Activated CD4-positive, alpha-beta T cell treated with anti-CD3 and anti-CD28 coated beads, Interleukin-2, amount 10 ng/mL, durations not matched to agents 24 days and 14 days (primary cell): ENCODE data around the gene EFNA2. TPM values are rescaled to one million over a fixed set of nuclear protein-coding genes. Genes with fewer than 3 reads are reported as not detected.

Experiments used
- total RNA-seq: library from RNA; stranded (reverse); gene quantifications from 2 replicates; pipeline ENCODE4 v1.2.3, GENCODE V29; 2022

Gene EFNA2
- total RNA-seq, 1 donor from 2014 or later, result not detected

Other genes with a start within 250 kb of the EFNA2 start
- 15.8 TPM in 2 replicates for gene ABCA7, start 245.8 kb upstream of the EFNA2 start, total RNA-seq
- gene ARHGAP45, start 218.7 kb upstream of the EFNA2 start, total RNA-seq, result 176 and 183 TPM in 2 replicates
- 273 and 274 TPM in 2 replicates for gene POLR2E, start 190.5 kb upstream of the EFNA2 start, total RNA-seq
- 225 and 239 TPM in 2 replicates for gene GPX4, start 181.9 kb upstream of the EFNA2 start, total RNA-seq
- gene SBNO2, start 111.6 kb upstream of the EFNA2 start, total RNA-seq, result 97.1 and 98.9 TPM in 2 replicates
- gene STK11, start 80.1 kb upstream of the EFNA2 start, total RNA-seq, result 70.3 and 70.9 TPM in 2 replicates
- gene CBARP, start 47.9 kb upstream of the EFNA2 start, total RNA-seq, result 1.7 and 1.9 TPM in 2 replicates
- gene ATP5F1D, start 44.1 kb upstream of the EFNA2 start, total RNA-seq, result 254 and 269 TPM in 2 replicates
- 72.3 and 82.4 TPM in 2 replicates for gene MIDN, start 37.3 kb upstream of the EFNA2 start, total RNA-seq
- 237 TPM in 2 replicates for gene CIRBP, start 16.5 kb upstream of the EFNA2 start, total RNA-seq
- 115 and 126 TPM in 2 replicates for gene FAM174C, start 10.3 kb upstream of the EFNA2 start, total RNA-seq
- 108 and 110 TPM in 2 replicates for gene NDUFS7, start 98.0 kb downstream of the EFNA2 start, total RNA-seq
- 28.8 and 32.6 TPM in 2 replicates for gene GAMT, start 115.7 kb downstream of the EFNA2 start, total RNA-seq
- 299 and 323 TPM in 2 replicates for gene DAZAP1, start 121.7 kb downstream of the EFNA2 start, total RNA-seq
- 1,536 and 1,542 TPM in 2 replicates for gene RPS15, start 152.5 kb downstream of the EFNA2 start, total RNA-seq
- 0.16 and 0.24 TPM in 2 replicates for gene APC2, start 164.2 kb downstream of the EFNA2 start, total RNA-seq
- 34.0 and 38.0 TPM in 2 replicates for gene C19orf25, start 193.3 kb downstream of the EFNA2 start, total RNA-seq
- gene PCSK4, start 204.5 kb downstream of the EFNA2 start, total RNA-seq, result 1.0 and 1.6 TPM in 2 replicates
- 1.1 and 1.7 TPM in 2 replicates for gene REEP6, start 205.3 kb downstream of the EFNA2 start, total RNA-seq
- 5.4 and 6.6 TPM in 2 replicates for gene ADAMTSL5, start 227.1 kb downstream of the EFNA2 start, total RNA-seq
- gene PLK5, start 238.2 kb downstream of the EFNA2 start, total RNA-seq, result not detected in 2 replicates